Sigmoid colon (tissue), 4 donors: ENCODE results near the gene TMTC1.

Source experiments
- POLR2A ChIP-seq, 2 donors: fragments of 450-650 bp; IDR thresholded peaks; one replicate each; pipeline ENCODE4 v1.6.1; 2016; ENCODE audit warnings: antibody characterized with exemption in 2 of 2, mild to moderate bottlenecking in 2 of 2, moderate library complexity in 2 of 2
- POLR2AphosphoS5 ChIP-seq, 4 donors: sonication (generic); formaldehyde crosslinking; IDR thresholded peaks; one replicate each; pipeline ENCODE4 v1.6.1; 2017; ENCODE audit warnings: antibody characterized with exemption in 4 of 4
- TF ChIP-seq, protein P1 (sequence below), 4 experiments: fragments of 450-650 bp in 3 of 4; fragments of 200-600 bp in 1 of 4; IDR thresholded peaks; one replicate each; pipeline ENCODE4 v1.5.1; 2016 to 2019; ENCODE audit warnings: antibody characterized with exemption in 4 of 4, mild to moderate bottlenecking in 3 of 4, moderate library complexity in 2 of 4

DNA sequence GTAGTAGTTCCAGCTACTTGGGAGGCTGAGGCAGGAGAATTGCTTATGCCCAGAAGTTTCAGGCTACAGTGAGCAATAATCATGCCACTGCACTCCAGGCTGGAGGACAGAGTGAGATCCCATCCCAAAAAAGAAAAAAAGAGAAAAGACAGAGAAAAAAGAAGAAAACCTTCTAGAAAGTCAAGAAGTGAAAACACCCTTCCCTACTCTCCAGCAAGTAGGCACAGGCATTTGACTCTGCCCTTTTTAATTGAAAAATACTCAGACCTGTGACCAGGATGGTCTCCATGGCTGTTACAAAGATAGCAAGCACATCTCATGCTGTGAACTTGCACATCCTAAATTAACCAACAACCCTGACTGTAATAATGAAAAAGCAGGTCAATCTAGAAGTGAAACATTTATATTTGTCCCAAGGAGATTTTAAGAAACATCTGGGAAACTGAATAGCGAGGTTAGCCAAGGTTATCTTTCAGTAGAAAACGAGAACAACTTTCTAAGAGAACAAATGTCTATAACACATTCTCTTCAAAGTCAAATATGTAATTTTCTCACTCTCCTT is 2.0 kb downstream of the TMTC1 start:
- TF ChIP-seq, protein P1, sequence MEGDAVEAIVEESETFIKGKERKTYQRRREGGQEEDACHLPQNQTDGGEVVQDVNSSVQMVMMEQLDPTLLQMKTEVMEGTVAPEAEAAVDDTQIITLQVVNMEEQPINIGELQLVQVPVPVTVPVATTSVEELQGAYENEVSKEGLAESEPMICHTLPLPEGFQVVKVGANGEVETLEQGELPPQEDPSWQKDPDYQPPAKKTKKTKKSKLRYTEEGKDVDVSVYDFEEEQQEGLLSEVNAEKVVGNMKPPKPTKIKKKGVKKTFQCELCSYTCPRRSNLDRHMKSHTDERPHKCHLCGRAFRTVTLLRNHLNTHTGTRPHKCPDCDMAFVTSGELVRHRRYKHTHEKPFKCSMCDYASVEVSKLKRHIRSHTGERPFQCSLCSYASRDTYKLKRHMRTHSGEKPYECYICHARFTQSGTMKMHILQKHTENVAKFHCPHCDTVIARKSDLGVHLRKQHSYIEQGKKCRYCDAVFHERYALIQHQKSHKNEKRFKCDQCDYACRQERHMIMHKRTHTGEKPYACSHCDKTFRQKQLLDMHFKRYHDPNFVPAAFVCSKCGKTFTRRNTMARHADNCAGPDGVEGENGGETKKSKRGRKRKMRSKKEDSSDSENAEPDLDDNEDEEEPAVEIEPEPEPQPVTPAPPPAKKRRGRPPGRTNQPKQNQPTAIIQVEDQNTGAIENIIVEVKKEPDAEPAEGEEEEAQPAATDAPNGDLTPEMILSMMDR (IDR thresholded peaks at IDR 0.05), result no peak
- TF ChIP-seq POLR2A (IDR thresholded peaks at IDR 0.05) (no peak), POLR2AphosphoS5 (IDR thresholded peaks at IDR 0.05) (no peak)
